Renal pelvis (tissue), 12 donors: ENCODE measurements around the gene CAMKK1. TPM values are rescaled to one million over a fixed set of nuclear protein-coding genes. Genes with fewer than 3 reads are reported as not detected.

ENCODE experiments used
- DNase-seq: peaks from one replicate; pipeline ENCODE4 v3.0.0-alpha.2; 2013
- long read RNA-seq, 16 experiments: transcript quantifications; one replicate each; lab custom pipeline, GENCODE V29; 2026
- polyA plus RNA-seq, 3 donors: library from polyadenylated mRNA; unstranded; fragments of 120-200 nt; gene quantifications; one replicate each; pipeline ENCODE4 v1.2.1, GENCODE V29; 2013; ENCODE audit not compliant: insufficient read length in 3 of 3

The CAMKK1 gene
- polyA plus RNA-seq: 1 to 10 TPM; 4.1 to 4.9 (median 4.8) TPM
- long read RNA-seq, donor 1: 0 reads
- long read RNA-seq, donor 2: 0 reads
- long read RNA-seq, donor 3: 0 reads
- long read RNA-seq, donor 4: 0 reads
- long read RNA-seq, donor 5, partial matches to known transcripts: 0 of 1 reads
- long read RNA-seq, donor 5, other reads (novel, unspliced or antisense): 0 of 1 reads
- long read RNA-seq, donor 6, partial matches to known transcripts: 0 of 1 reads
- long read RNA-seq, donor 6, other reads (novel, unspliced or antisense): 0 of 1 reads
- long read RNA-seq, donor 7, partial matches to known transcripts: 0 of 1 reads
- long read RNA-seq, donor 7, other reads (novel, unspliced or antisense): 0 of 1 reads
- long read RNA-seq, donor 8: 0 reads
- long read RNA-seq, donor 9: 0 reads
- long read RNA-seq, donor 10: 0 reads
- long read RNA-seq, donor 11, partial matches to known transcripts: 0 of 1 reads
- long read RNA-seq, donor 11, other reads (novel, unspliced or antisense): 0 of 1 reads
- long read RNA-seq, donor 12: 0 reads
- long read RNA-seq, donor 13: 0 reads
- long read RNA-seq, donor 14: 0 reads
- long read RNA-seq, donor 15: 0 reads
- long read RNA-seq, donor 16: 0 reads

GRCh38 chr17:3893003-3893719, at the start of gene CAMKK1:
CAMKK1 (minus strand) TSS chr17:3893053; CDS start chr17:3885687, 7,366 bp downstream.
- peak; percentile 86 for DNase-seq

- DNase-seq: no peak
Measured at GRCh38 chr17:3940965-3941698, 48.3 kb upstream of the CAMKK1 start.

GRCh38 chr17:3937359-3937758, 44.5 kb upstream of the CAMKK1 start:
- no peak for DNase-seq

GRCh38 chr17:3935825-3936355, 43.0 kb upstream of the CAMKK1 start:
- no peak for DNase-seq

GRCh38 chr17:3935140-3935542, 42.3 kb upstream of the CAMKK1 start:
- peak; percentile 73 for DNase-seq

DNA sequence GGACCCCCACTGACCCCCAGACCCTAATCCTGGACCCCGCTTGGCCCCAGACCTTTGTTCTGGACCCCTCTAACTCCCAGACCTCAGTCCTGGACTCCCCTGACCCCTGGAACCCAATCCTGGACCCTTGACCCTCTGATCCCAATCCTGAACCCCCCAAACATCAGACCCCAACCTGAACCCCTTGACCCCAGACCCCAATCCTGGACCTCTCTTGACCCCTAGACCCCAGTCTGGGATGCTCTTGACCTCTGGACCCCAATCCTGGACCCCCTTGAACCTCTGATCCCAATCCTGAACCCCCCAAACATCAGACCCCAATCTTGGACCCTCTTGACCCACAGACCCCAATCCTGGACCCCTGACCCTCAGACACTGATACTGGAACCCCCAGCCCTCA, 36.9 kb upstream of the CAMKK1 start:
- DNase-seq: no peak

DNA sequence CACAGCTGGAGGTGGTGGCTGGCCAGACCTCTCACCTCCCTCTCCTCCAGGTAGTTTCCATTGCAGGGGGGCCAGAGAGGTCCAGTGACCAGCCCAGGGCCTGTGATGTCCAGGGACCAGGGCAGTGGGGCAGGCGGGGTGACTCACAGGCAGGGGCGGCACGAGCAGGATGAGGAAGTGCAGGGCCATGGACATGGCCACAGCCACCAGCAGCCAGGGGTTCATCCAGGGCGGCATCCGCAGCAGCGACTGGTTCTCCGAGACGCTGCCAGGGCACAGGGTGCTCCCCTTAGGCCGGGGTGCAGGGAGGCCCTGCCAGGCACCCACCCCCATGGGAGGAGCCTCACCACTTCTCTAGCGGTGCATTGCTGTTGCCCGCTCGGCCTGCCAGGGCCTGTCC, 36.3 kb upstream of the CAMKK1 start:
- DNase-seq: no peak

DNA sequence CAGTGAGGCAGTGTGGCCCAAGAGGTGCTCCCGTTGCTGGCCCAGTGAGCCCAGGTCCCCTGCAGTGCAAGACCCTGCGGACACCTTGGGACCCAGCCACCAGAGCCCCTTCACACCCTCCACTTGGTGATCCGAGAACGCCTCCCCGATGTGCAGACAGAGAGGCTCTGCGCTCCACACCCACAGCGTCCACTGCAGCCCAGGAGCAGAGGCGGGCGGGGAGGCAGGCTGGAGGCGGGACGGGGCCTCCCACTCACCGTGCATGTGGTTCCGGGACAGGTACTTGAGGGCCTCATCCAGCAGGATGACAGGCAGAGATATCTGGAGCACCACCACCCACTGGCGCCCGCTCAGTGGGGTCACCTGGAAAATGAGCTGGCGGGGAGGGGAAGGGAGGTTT, 35.6 kb upstream of the CAMKK1 start:
- no peak for DNase-seq

GRCh38 chr17:3927628-3928340, 34.9 kb upstream of the CAMKK1 start:
- no peak for DNase-seq

DNA sequence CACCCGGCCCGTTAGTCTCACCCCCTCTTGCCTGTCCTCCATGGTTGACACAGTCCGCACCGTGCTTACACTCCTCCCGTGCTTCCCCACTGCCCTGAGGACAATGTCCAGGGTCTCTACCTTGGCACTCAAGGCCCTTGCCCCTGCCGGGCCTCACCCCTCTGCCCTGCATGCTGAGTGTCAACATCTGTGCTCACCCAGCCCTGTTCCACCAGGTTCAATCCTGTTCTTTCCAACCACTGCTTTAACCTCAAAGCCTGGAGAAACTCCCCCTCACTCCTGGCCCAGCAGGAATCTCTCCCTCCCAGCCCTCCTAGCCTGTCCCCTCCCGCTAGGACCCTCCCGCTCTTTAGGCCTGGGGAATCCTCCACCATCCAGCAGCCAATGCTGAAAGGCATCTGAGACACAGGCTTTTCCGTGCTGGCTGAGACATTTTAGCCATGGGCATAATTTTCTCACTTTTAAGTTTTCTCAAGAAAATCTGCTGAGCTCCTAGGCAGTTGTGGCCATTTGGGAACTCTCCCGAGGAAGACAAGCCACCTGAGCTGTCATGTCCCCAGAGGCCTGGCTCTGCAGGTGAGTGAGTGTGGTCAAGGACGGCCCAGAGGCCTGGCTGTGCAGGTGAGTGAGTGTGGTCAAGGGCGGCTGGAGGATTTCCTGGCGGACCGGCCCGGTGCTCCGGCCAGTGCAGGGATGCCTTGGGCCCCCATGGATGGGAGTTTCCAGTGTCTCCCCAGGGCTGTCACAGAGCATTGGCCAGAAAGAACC, 34.2 kb upstream of the CAMKK1 start:
- peak; percentile 54 for DNase-seq

DNA sequence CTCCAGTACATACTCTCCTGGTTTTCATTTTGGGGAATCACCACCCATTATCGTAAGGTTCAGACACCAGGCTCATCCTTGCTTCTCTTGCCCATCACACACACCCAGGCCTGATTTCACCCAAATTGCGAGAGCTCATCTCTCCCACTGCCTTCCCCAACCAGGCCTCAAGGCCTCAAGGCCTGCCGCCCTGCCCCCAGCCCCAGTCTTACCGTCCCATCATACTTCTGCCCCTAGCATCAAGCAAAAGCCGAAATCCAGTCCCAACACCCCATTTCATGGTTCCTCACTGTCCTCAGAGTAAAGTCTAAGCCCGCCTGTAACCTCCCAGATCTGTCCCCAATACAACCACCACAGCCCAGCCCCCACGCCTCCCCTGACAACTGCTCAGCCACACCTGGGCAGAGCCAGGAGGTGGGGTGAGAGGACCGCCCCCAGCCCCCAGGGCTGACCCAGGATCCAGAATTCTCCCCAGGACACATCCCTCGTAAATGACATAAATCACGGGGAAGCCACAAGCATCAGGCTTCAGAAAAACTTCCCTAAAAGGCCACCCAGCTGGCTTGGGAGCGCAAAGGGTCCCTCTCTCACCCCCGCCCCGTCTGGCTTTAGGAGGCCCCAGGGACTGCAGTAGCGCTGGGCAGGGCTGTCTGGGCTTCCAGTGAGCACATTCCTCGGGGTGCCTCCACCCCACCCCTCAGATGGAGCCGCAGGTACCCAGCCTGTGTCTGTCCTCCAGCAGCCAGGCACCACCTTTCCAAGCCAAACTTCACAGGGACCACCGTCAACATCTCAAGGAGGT, 33.0 kb upstream of the CAMKK1 start:
- DNase-seq: no peak

DNA sequence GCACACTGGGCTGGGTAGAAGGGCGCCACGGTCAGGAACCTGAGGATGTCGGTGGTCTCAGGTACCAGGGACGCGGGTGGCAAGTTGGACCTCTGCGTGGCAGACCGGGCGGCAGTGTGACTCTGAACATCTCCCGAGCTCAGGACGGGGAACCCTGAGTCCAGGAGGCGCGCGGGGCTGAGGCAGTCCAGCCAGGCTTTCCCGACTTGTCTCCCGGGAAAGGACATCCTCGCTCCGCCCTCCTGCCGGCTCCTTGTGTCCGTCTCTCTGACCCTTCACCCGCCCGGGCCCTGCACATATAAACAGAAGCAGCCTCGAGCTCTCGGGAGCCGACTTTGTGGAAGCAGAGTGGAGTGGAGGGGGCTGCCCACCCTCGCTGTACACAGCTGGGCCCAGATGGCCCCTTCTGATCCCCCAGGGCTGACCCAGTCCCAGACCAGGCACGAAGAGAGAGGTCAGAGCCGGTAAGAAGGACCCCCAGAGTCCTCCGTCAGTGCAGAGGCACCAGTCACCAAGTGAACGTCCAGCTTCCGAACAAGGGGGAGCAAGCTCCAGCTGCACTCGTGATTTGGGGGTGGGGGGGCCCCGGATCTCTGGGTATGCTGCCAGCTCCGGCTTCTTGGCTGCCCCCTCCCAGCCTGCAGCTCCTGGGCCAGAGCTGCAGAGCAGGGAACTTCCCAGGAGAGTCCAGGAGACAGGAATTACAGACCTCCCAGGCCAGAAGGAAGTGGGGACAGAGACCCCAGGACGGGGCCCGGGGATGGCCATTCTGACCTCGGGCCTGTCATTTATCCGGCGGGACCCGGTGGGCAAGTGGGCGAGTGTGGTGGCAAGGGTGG, 31.9 kb upstream of the CAMKK1 start:
- no peak for DNase-seq

DNA sequence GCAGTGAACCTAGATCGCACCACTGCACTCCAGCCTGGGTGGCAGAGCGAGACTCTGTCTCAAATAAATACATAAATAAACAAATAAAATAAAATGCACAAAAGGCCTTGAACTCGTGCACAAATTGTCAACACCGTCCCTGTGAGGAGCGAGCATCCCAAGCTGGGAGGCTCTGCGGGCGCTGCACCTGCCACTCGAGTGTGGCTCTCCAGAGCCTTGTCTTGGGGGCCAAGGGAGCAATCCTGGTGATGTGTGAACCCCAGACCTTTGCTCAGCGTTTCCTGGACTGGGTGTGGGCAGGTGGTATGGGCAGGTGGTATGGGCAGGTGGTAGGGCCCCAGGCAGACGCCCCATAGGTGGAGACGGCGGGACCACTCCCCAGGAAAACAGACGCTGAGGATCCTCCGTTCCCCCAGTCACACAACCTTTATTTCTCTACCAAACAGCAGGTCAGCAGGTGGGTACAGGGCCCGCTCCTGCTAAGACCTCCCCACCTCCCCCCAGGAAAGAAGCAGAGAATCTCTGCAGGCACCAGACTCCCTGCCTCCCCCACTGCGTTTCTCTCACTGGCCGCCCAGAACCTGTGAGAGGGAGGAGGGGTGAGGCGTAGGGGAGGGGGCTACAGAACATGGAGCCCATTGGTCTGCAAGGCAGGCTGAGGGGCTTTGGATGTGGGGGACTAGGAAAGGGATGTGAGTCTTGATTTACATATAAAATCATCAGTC, 30.8 kb upstream of the CAMKK1 start:
- DNase-seq: no peak

GRCh38 chr17:3922765-3923164, 29.9 kb upstream of the CAMKK1 start:
- DNase-seq: no peak

GRCh38 chr17:3921502-3922319, 28.9 kb upstream of the CAMKK1 start:
- DNase-seq: no peak

DNA sequence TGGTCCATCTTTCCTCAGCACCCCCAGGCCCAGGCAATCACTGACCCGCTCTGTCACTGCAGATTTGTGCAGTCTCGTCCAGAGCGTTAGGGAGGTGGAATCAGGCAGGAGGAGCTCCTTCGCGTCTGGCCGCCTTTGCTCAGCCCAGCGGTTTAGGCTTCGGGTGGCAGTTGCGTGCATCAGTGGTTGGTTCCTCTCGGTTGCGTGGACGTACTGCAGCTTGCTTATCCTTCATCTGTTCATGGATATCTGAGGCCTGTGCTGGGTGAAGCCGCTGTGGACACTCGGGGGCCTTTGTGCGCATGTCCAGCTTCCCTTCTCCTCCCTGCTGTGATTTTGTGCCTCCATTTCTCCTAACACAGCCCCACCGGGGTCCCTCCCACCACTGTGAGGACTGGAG, 28.2 kb upstream of the CAMKK1 start:
- DNase-seq: no peak

- DNase-seq: no peak
Measured at GRCh38 chr17:3919123-3919624, 26.3 kb upstream of the CAMKK1 start.
